BLaER1 treated with 17β-estradiol and CSF1 and Interleukin-3, amounts not matched to agents 10 nM and 100 nM (cell line): Measurements from ENCODE around the gene MRPL42.
A peak's percentile ranks its signal among the peaks of the same experiment; 100 is the strongest.

Experiments used
- H3K27ac ChIP-seq, 11 experiments: shearing (Covaris generic); formaldehyde crosslinking; 2 replicates each; pipeline ENCODE4 v1.8.1; 2022
- H3K27me3 ChIP-seq, 11 experiments: shearing (Covaris generic); formaldehyde crosslinking; 2 replicates each; pipeline ENCODE4 v1.8.1; 2022
- H3K36me3 ChIP-seq, 11 experiments: shearing (Covaris generic); formaldehyde crosslinking; 2 replicates each; pipeline ENCODE4 v1.8.1; 2022
- H3K4me1 ChIP-seq, 10 experiments: shearing (Covaris generic); formaldehyde crosslinking; 2 replicates each; pipeline ENCODE4 v1.8.1; 2022
- H3K4me2 ChIP-seq, 11 experiments: shearing (Covaris generic); formaldehyde crosslinking; 2 replicates each; pipeline ENCODE4 v1.8.1; 2022
- H3K4me3 ChIP-seq, 10 experiments: shearing (Covaris generic); formaldehyde crosslinking; 2 replicates each; pipeline ENCODE4 v1.8.1; 2022
- H3K9ac ChIP-seq, 11 experiments: shearing (Covaris generic); formaldehyde crosslinking; 2 replicates each; pipeline ENCODE4 v1.8.1; 2022
- H3K9me3 ChIP-seq, 11 experiments: shearing (Covaris generic); formaldehyde crosslinking; replicated peaks in 1 of 11; 2 replicates each; pipeline ENCODE4 v1.8.1; 2022
- H4K20me1 ChIP-seq, 11 experiments: shearing (Covaris generic); formaldehyde crosslinking; 2 replicates each; pipeline ENCODE4 v1.8.1; 2022
- Cebpa-rat ChIP-seq, 11 experiments: shearing (Covaris generic); IDR thresholded peaks; 2 replicates each; pipeline ENCODE4 v1.8.1; 2022

MRPL42 gene

DNA sequence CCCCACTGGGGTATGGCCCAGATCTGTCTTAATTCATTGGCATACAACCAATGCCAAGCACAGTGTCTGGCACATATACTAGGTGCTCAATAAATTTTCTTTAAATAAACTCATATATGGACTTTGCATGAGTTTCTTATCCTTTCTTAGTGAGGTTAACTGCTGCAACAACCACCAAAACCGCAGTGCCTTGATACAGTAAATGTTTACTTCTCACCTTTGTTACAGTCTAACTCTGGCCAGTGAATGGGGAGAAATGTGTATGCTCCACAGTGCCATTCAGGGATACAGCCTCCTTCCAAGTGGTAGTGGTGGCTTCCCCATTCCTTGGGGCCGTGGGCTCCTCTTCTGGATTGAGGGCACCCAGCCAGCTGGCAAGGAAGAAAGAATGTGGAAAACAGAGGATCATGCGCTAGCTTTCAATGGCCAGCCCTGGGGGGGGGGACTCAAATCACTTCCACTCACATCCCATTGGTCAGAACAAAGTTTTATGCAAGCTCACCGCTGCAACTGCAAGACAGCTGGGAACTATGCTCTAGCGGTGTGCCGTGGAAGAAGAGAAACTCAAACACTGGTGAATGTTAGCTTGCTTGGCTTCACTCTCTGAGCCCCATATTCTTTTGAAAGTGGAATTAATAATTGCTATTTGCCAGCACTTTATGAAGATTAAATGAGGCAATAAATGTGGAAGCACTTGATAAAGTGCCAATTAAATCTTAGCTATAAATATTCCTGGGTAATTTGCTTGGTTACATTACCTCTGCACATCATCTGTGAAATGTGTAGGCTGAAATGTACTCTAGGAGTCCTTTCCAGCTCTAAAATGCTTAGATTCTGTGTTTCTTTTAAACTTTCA, 54.1 kb downstream of the MRPL42 start:
- Histone ChIP-seq H3K4me2 (no peak overlapping the region), H3K4me1 (no peaks in the 10 kb centered on the region), H3K4me3 (no peak overlapping the region), H3K27ac (no peak overlapping the region), H3K36me3 (no peaks in the 10 kb centered on the region), H3K9ac (no peak overlapping the region), H3K27me3 (no peaks in the 10 kb centered on the region), H3K9me3 (no peaks in the 10 kb centered on the region), H4K20me1 (no peaks in the 10 kb centered on the region)
- TF ChIP-seq Cebpa-rat (IDR thresholded peaks at IDR 0.05): no peak

DNA sequence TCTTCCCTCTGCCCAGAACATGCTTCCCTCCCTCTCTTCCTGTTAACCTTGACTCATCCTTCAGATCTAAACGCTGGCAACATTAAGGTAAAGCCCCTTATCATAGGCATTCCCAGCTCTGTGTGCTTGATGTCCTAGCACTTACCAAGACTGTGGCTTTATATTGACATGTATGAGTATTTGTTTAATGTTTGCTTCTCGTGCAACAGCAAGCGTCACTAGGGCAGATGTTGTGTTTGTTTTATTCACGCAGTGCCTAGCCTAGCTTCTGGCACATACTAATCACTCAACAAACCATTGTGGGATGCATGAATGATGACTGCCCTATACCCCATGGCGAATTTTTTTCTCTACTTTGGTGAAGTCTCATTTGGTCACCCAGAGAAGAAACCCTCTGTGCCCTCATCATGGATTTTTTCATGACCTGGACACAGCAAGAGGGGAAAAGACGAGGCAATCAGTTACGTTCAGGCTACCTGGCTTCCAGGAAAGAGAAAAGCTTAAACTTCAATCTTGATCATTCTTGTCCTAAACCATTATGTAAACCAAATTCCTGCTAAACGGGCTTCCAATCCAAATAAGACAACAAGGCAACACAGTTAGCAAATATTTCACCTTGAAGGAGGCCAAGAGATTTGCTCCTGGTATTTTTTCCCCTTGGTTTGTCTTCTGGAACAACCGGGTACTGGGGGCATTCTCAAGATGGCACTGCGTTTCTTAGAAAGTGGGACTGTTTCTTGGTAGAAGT, 57.2 kb downstream of the MRPL42 start:
- Histone ChIP-seq H3K9ac (no peak overlapping the region), H3K4me3 (no peak overlapping the region), H3K4me1 (no peaks in the 10 kb centered on the region), H4K20me1 (no peaks in the 10 kb centered on the region), H3K36me3 (no peaks in the 10 kb centered on the region), H3K4me2 (no peak overlapping the region), H3K27me3 (no peaks in the 10 kb centered on the region), H3K27ac (no peak overlapping the region), H3K9me3 (no peaks in the 10 kb centered on the region)
- no peak for TF ChIP-seq Cebpa-rat (IDR thresholded peaks at IDR 0.05)

DNA sequence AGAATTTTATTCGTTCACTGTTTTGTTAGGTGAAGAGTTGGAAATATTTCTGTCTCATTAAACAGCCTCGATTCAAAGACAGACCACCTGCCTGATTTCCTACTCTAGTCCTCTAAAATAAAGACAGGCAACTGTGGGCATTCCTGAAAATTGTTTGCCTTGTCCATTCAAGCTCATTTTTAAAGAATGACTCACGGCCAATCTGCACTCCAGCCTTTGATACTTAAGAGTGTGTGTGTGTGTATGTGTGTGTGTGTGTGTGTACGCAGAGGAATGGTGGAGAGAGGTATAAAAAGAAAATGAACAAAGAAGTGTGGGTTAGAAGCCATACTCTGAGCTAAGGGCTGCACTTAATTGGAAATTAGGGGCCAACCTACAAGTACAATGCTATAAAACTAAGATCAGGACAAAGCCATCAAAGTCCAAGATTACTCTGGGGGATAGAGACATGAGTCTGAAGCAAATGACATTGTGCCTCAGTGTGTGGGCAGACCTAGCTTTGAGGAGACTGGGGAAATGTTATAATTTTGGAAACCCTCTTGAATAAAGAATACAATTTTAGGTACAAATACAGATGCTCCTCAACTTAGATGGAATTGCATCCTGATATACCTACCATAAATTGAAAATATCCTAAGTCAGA, 59.6 kb downstream of the MRPL42 start:
- Histone ChIP-seq H3K9me3 (peaks cover 0 to 8% (median 0%) of the 10 kb centered on the region in 11 experiments; a peak in 2 of 22 replicates), H3K4me1 (peaks cover 4 to 9% (median 7%) of the 10 kb centered on the region in 10 experiments; a peak in 18 of 20 replicates), H4K20me1 (no peaks in the 10 kb centered on the region), H3K9ac (no peak overlapping the region), H3K27ac (no peak overlapping the region), H3K4me3 (no peak overlapping the region), H3K4me2 (no peak overlapping the region), H3K27me3 (no peaks in the 10 kb centered on the region), H3K36me3 (no peaks in the 10 kb centered on the region)
- TF ChIP-seq Cebpa-rat (IDR thresholded peaks at IDR 0.05): no peak

DNA sequence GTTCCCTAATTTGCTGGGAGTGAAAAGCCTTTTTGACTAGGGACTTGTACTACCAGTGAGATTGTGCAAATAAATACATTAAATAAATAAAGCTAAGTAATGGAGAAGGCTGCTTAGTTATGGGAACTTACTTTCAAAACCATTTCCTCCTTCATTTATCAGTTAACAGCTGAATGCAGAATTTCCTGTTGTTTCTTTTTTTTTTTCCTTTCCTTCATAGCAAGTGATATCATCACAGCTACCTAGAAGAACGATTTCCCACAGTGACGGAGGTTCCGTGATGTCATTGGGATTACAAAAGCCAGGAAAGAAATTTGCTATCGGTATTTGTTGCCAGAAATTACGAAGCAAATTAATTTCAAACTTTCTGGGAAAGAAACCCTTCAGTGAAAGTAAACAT, 63.0 kb downstream of the MRPL42 start:
- H3K9ac ChIP-seq: 0 out of 22 replicates have a peak overlapping the region, but pooled peaks of 1 of the 11 experiments have one; percentile 37
- TF ChIP-seq Cebpa-rat (IDR thresholded peaks at IDR 0.05): no peak
- H3K36me3 ChIP-seq: no peaks in the 10 kb centered on the region
- H3K27me3 ChIP-seq: no peaks in the 10 kb centered on the region
- H3K9me3 ChIP-seq: peaks cover 0 to 8% (median 0%) of the 10 kb centered on the region in 11 experiments; a peak in 2 of 22 replicates
- H3K4me1 ChIP-seq: peaks cover 4 to 9% (median 7%) of the 10 kb centered on the region in 10 experiments; a peak in 18 of 20 replicates
- H3K4me2 ChIP-seq: peak overlapping the region in 9 of 11 experiments; percentile 13 to 53 (median 32); a peak in 12 of 22 replicates
- H3K4me3 ChIP-seq: no peak overlapping the region
- no peaks in the 10 kb centered on the region for H4K20me1 ChIP-seq
- H3K27ac ChIP-seq: no peak overlapping the region

- H3K9me3 ChIP-seq: peaks cover 0 to 8% (median 0%) of the 10 kb centered on the region in 11 experiments; a peak in 3 of 22 replicates
- no peaks in the 10 kb centered on the region for H4K20me1 ChIP-seq
- H3K4me2 ChIP-seq: no peak overlapping the region
- H3K9ac ChIP-seq: no peak overlapping the region
- no peak for TF ChIP-seq Cebpa-rat (IDR thresholded peaks at IDR 0.05)
- H3K27me3 ChIP-seq: no peaks in the 10 kb centered on the region
- no peak overlapping the region for H3K27ac ChIP-seq
- H3K4me1 ChIP-seq: peaks cover 18 to 32% (median 27%) of the 10 kb centered on the region in 10 experiments
- H3K36me3 ChIP-seq: no peaks in the 10 kb centered on the region
- no peak overlapping the region for H3K4me3 ChIP-seq
Observed at GRCh38 chr12:93533310-93533709, 66.0 kb downstream of the MRPL42 start.

DNA sequence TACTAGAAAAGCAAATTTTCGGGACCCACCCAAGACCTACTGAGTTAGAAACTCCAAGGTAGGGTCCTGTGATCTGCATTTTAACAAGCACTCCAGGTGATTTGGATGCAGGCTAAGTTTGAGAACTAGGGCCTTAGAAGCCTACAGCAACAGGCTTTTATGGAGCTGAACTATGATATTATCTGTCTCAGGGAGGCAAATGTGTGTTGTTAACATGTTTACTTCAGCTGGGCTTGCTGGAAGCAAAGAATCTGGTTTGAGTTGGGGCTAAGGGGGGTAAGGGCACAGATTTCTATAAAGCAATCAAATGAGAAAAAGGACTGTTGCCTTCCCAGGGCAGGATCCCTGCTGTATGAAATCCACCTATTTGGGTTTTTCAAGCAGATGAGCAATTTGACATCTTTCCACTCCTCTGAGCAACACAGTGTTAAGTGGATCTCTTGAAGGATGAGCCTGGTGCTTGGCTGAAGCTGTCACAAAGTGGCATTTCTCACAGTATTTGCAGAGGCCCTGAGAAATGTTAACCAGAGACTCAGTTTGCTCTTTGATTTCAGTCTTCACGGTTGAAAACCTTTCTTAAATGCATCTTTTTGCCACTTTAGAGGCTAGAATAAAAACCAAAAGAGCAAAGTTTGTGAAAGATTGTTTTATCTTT, 68.9 kb downstream of the MRPL42 start:
- no peaks in the 10 kb centered on the region for H4K20me1 ChIP-seq
- peak overlapping the region in 1 of 10 experiments; percentile 6; a peak in 1 of 20 replicates for H3K4me3 ChIP-seq
- no peak for TF ChIP-seq Cebpa-rat (IDR thresholded peaks at IDR 0.05)
- H3K9ac ChIP-seq: 0 out of 22 replicates have a peak overlapping the region, but pooled peaks of 1 of the 11 experiments have one; percentile 25
- peaks cover 10 to 33% (median 27%) of the 10 kb centered on the region in 10 experiments for H3K4me1 ChIP-seq
- no peak overlapping the region for H3K27ac ChIP-seq
- H3K9me3 ChIP-seq: peaks cover 0 to 4% (median 0%) of the 10 kb centered on the region in 11 experiments; a peak in 3 of 22 replicates
- H3K27me3 ChIP-seq: no peaks in the 10 kb centered on the region
- H3K4me2 ChIP-seq: peak overlapping the region; percentile 43 to 82 (median 69); a peak in 20 of 22 replicates
- no peaks in the 10 kb centered on the region for H3K36me3 ChIP-seq

- Histone ChIP-seq H3K4me3 (peak overlapping the region in 1 of 10 experiments; percentile 6; a peak in 1 of 20 replicates), H4K20me1 (no peaks in the 10 kb centered on the region), H3K4me2 (peak overlapping the region; percentile 43 to 82 (median 69); a peak in 21 of 22 replicates), H3K9me3 (peaks cover 0 to 4% (median 0%) of the 10 kb centered on the region in 11 experiments; a peak in 1 of 22 replicates), H3K27ac (no peak overlapping the region), H3K4me1 (peaks cover 10 to 33% (median 27%) of the 10 kb centered on the region in 10 experiments), H3K36me3 (no peaks in the 10 kb centered on the region), H3K27me3 (no peaks in the 10 kb centered on the region), H3K9ac (0 out of 22 replicates have a peak overlapping the region, but pooled peaks of 1 of the 11 experiments have one; percentile 25)
- no peak for TF ChIP-seq Cebpa-rat (IDR thresholded peaks at IDR 0.05)
Observed at GRCh38 chr12:93536766-93537488, 69.6 kb downstream of the MRPL42 start.

DNA sequence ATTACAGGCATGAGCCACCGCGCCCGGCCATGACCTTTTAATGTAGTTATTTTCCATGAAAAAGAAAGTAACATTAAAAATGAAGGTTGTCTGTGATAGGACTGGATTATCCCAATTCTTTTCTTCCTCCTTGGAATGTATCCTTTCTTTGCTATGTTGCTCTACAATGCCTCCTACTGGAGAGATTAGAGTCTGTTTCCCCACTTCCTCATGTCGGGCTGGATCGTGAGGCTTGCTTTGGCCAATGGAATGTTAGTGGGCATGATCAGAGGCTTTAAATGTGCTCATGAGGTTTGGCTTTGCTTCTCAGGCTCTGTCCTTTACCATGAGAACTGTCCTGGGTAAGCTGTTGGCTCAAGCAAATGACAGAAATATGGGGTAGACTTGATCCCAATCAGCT, 70.5 kb downstream of the MRPL42 start:
- TF ChIP-seq Cebpa-rat (IDR thresholded peaks at IDR 0.05): no peak
- Histone ChIP-seq H3K4me1 (peaks cover 10 to 33% (median 27%) of the 10 kb centered on the region in 10 experiments), H3K9ac (no peak overlapping the region), H3K36me3 (no peaks in the 10 kb centered on the region), H3K4me3 (no peak overlapping the region), H3K27me3 (no peaks in the 10 kb centered on the region), H3K27ac (no peak overlapping the region), H4K20me1 (no peaks in the 10 kb centered on the region), H3K9me3 (peaks cover 0 to 4% (median 0%) of the 10 kb centered on the region in 11 experiments; a peak in 1 of 22 replicates), H3K4me2 (peak overlapping the region in 7 of 11 experiments; percentile 61 to 82 (median 69); a peak in 14 of 22 replicates)
